Dedifferentiated amniotic fluid mesenchymal stem cell (primary cell): Measurements from ENCODE around the gene BLID.

Experiments
- DNase-seq: peaks from one replicate; pipeline ENCODE4 v3.0.0-alpha.2; 2016; ENCODE audit errors: extremely low spot score

The BLID gene

GRCh38 chr11:122081073-122081472 lies 34.9 kb downstream of the BLID start:
- DNase-seq = no peak

- no peak for DNase-seq
These were observed 38.6 kb downstream of the BLID start for GRCh38 chr11:122077459-122077858.

GRCh38 chr11:122076512-122077120 lies 39.4 kb downstream of the BLID start:
- DNase-seq = no peak

- DNase-seq = no peak
These were observed 41.0 kb downstream of the BLID start for GRCh38 chr11:122075016-122075415.

GRCh38 chr11:122074022-122074421 lies 42.0 kb downstream of the BLID start:
- no peak for DNase-seq

GRCh38 chr11:122071709-122072202 lies 44.3 kb downstream of the BLID start:
- DNase-seq = no peak

- DNase-seq = peak; percentile 76
These were observed 46.2 kb downstream of the BLID start for GRCh38 chr11:122069707-122070360.

- DNase-seq = no peak
These were observed 47.2 kb downstream of the BLID start for GRCh38 chr11:122068837-122069236.

GRCh38 chr11:122068141-122068540 lies 47.9 kb downstream of the BLID start:
- peak; percentile 25 for DNase-seq
